Psoas muscle (tissue), 8 donors: ENCODE data around the gene N4BP2L2. TPM values are rescaled to one million over a fixed set of nuclear protein-coding genes. Genes with fewer than 3 reads are reported as not detected.
"Not testable (repeated sequence)": the region's sequence is repeated elsewhere in the genome, so short reads cannot be mapped to it uniquely, and the experiment has no call there.

Experiments used
- ATAC-seq, 4 donors: fragments of 200-7000 bp; cut with Tn5 transposase; one replicate each; pipeline ENCODE4 v1.9.1; 2020; ENCODE audit warnings: moderate library complexity in 3 of 4, mild to moderate bottlenecking in 2 of 4
- DNase-seq, 2 donors: peaks; one replicate each; pipeline ENCODE4 v3.0.0-alpha.2; 2020
- H3K27ac ChIP-seq: fragments of 200-600 bp; one replicate; pipeline ENCODE4 v1.8.0; 2022
- H3K27me3 ChIP-seq, 3 donors: fragments of 200-600 bp in 1 of 3; one replicate each; pipeline versions ENCODE4 v1.6.1 to v1.8.0; 2013 to 2022; ENCODE audit warnings: low read length in 2 of 3, mild to moderate bottlenecking in 2 of 3, moderate library complexity in 1 of 3; ENCODE audit not compliant: insufficient read depth in 3 of 3
- H3K36me3 ChIP-seq, 2 donors: fragments of 200-600 bp in 1 of 2; one replicate each; pipeline versions ENCODE4 v1.6.1 to v1.8.0; 2013 to 2022; ENCODE audit warnings: low read depth in 1 of 2, mild to moderate bottlenecking in 1 of 2, moderate library complexity in 1 of 2; ENCODE audit not compliant: insufficient read depth in 1 of 2
- H3K4me1 ChIP-seq: fragments of 200-600 bp; one replicate; pipeline ENCODE4 v1.8.0; 2022
- H3K4me3 ChIP-seq: fragments of 200-600 bp; one replicate; pipeline ENCODE4 v1.8.0; 2022; ENCODE audit warnings: mild to moderate bottlenecking
- H3K9me3 ChIP-seq: fragments of 200-600 bp; one replicate; pipeline ENCODE4 v1.8.0; 2022
- WGBS, 3 donors: extraction: QIAGEN DNeasy Blood & Tissue Kit; methylation state at CpG; one replicate each; pipeline versions ENCODE4 v1.1.6 to v1.1.7; 2013; 5-methylcytosine and 5-hydroxymethylcytosine counted together
- intact Hi-C, 2 donors: fragments of 100-400 bp; cut with DNase I; formaldehyde crosslinking; loops; one replicate each; pipeline versions ENCODE4 v1.11.0 to v1.14.2; 2022
- polyA plus RNA-seq, 3 donors: library from polyadenylated mRNA; stranded (reverse); fragments of 200-250 nt; gene quantifications; one replicate each; pipeline ENCODE4 v1.2.3, GENCODE V29; 2013
- total RNA-seq, 4 donors: library from RNA; stranded (reverse); fragmentation: NEBNext Ultra II Directional in 2 of 4; extraction: Animal tissue kit (Norgen Biotek cat#: 25700) in 2 of 4; gene quantifications; one replicate each; pipeline versions ENCODE4 v1.2.1 to v1.2.4, GENCODE V29; 2021 to 2023
- TF ChIP-seq, protein P1 (sequence below): fragments of 200-600 bp; IDR thresholded peaks from one replicate; pipeline ENCODE4 v1.8.0; 2022; ENCODE audit warnings: antibody characterized with exemption
- donor health status: healthy with polysubstance abuse.
- donor health status: DM: no; HTN: no; CAD: no; lungs with moderate emphysema.
- donor health status: Bipolar disorder and iron deficiency.
- donor health status: healthy.
- donor health status: DM: yes; HTN: yes; CAD: no.
- donor health status: DM: no; HTN: no; CAD: no.
- donor health status: DM: no; HTN: no; CAD: no.
- donor health status: DM: yes; HTN: yes; CAD: no.

N4BP2L2 gene
- total and polyA plus RNA-seq, 7 donors, result 23.6 to 153 (median 102) TPM

- TF ChIP-seq, protein P1, sequence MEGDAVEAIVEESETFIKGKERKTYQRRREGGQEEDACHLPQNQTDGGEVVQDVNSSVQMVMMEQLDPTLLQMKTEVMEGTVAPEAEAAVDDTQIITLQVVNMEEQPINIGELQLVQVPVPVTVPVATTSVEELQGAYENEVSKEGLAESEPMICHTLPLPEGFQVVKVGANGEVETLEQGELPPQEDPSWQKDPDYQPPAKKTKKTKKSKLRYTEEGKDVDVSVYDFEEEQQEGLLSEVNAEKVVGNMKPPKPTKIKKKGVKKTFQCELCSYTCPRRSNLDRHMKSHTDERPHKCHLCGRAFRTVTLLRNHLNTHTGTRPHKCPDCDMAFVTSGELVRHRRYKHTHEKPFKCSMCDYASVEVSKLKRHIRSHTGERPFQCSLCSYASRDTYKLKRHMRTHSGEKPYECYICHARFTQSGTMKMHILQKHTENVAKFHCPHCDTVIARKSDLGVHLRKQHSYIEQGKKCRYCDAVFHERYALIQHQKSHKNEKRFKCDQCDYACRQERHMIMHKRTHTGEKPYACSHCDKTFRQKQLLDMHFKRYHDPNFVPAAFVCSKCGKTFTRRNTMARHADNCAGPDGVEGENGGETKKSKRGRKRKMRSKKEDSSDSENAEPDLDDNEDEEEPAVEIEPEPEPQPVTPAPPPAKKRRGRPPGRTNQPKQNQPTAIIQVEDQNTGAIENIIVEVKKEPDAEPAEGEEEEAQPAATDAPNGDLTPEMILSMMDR, result no peak
- intact Hi-C loops, result loop anchor here in 1 of 2 donors (5.0 kb wide), 1 partner anchor 195 kb away; no protein-coding TSS in a partner anchor
- Histone ChIP-seq H3K4me3 (no peak overlapping the region), H3K27ac (no peak overlapping the region), H3K27me3 (no peaks in the 10 kb centered on the region), H3K9me3 (no peaks in the 10 kb centered on the region), H3K4me1 (no peaks in the 10 kb centered on the region), H3K36me3 (no peaks in the 10 kb centered on the region)
- ATAC-seq (no peak), DNase-seq (no peak)
- 97 to 99% (median 99%) methylated on average over 3 of the region's 3 CpGs for WGBS, 3 donors
Observed at GRCh38 chr13:32577032-32577431, 38.4 kb upstream of the N4BP2L2 start.

- H3K36me3 ChIP-seq, H3K27me3 ChIP-seq, H3K27ac ChIP-seq, H3K4me3 ChIP-seq, DNase-seq, ATAC-seq, H3K9me3 ChIP-seq, H3K4me1 ChIP-seq: not testable (repeated sequence)
- 68 to 89% (median 86%) methylated on average over 3 to 4 of the region's 4 CpGs for WGBS, 3 donors
- intact Hi-C loops, result loop anchor here in 1 of 2 donors (5.0 kb wide), 1 partner anchor 193 kb away; no protein-coding TSS in a partner anchor
Observed at GRCh38 chr13:32575687-32576086, 37.1 kb upstream of the N4BP2L2 start.

- peaks cover 14% of the 10 kb centered on the region for H3K9me3 ChIP-seq
- 94 to 100% (median 96%) methylated on average over 1 of the region's 1 CpG for WGBS, 3 donors
- intact Hi-C loops, H3K27ac ChIP-seq, H3K4me1 ChIP-seq, H3K4me3 ChIP-seq, H3K36me3 ChIP-seq, DNase-seq, H3K27me3 ChIP-seq, ATAC-seq: not testable (repeated sequence)
Observed at GRCh38 chr13:32560842-32561241, 22.2 kb upstream of the N4BP2L2 start.

GRCh38 chr13:32555613-32556012, 17.0 kb upstream of the N4BP2L2 start:
- H3K27ac ChIP-seq, result no peak overlapping the region
- H3K36me3 ChIP-seq, result no peaks in the 10 kb centered on the region
- no peaks in the 10 kb centered on the region for H3K9me3 ChIP-seq
- 88 to 100% (median 95%) methylated on average over 2 of the region's 2 CpGs for WGBS, 3 donors
- no peak for DNase-seq
- ATAC-seq, result no peak
- no peak overlapping the region for H3K4me3 ChIP-seq
- TF ChIP-seq, protein P1, result no peak
- intact Hi-C loops, result no loop called here
- no peaks in the 10 kb centered on the region for H3K27me3 ChIP-seq
- H3K4me1 ChIP-seq, result no peaks in the 10 kb centered on the region

DNA sequence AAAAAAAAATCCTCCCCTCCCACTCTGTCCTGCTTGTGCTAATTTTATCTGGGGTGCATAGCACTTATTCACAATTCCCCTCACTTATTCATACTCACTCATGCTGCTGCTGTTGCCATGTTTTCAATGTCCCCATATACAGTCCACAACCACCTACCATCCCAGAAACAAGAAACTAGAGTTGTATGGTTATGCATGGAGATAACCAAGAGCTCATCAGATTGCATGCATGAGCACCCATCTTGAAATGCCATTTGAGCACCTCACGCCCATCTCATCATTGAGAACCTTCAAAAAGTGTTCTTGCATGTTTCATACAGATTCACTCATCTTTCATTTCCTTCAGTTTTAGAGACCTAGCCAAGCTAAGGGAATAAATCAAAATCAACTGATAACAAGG, 15.1 kb upstream of the N4BP2L2 start:
- no peak overlapping the region for H3K27ac ChIP-seq
- no peaks in the 10 kb centered on the region for H3K27me3 ChIP-seq
- H3K36me3 ChIP-seq, result no peaks in the 10 kb centered on the region
- no peaks in the 10 kb centered on the region for H3K4me1 ChIP-seq
- intact Hi-C loops, result no loop called here
- ATAC-seq (no peak), DNase-seq (no peak)
- H3K9me3 ChIP-seq, result no peaks in the 10 kb centered on the region
- TF ChIP-seq, protein P1, result no peak
- WGBS, 3 donors, result 81 to 97% (median 93%) methylated on average over 1 of the region's 1 CpG
- no peak overlapping the region for H3K4me3 ChIP-seq

DNA sequence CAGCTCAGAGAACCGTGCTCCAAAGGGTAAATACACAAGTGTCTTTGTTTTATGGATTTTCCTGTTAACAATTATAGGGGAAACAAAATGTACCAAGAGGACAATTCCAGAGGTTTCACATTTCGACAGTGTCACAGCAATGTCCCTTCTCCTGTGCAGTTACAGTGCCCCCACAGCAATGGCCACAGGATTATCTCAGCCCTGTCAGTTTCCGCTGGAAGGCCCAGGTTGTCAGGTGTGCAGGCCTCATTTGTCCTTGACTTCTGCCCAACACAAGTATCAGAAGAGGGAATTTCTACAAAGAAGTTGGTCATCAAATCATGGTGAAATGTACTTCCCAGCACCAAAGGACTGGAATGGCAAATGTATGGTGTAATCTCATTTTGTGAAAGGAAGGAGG, 11.2 kb upstream of the N4BP2L2 start:
- TF ChIP-seq, protein P1, result no peak
- intact Hi-C loops, result no loop called here
- H3K27me3 ChIP-seq, result no peaks in the 10 kb centered on the region
- DNase-seq, result no peak
- 56 to 78% (median 67%) methylated on average over 3 of the region's 3 CpGs for WGBS, 3 donors
- H3K36me3 ChIP-seq, result no peaks in the 10 kb centered on the region
- no peak overlapping the region for H3K4me3 ChIP-seq
- ATAC-seq, result no peak
- no peaks in the 10 kb centered on the region for H3K4me1 ChIP-seq
- no peak overlapping the region for H3K27ac ChIP-seq
- no peaks in the 10 kb centered on the region for H3K9me3 ChIP-seq
